OCI-LY3 (cell line): ENCODE results near the gene LHFPL6.

ENCODE experiments used
- H2AFZ ChIP-seq: fragments of 200-600, 300-600 bp; shearing (Covaris generic); 2 replicates; pipeline ENCODE4 v1.6.0; 2014; ENCODE audit warnings: antibody characterized with exemption, low read depth, low read length
- H3K27ac ChIP-seq: fragments of 200-600, 300-600 bp; sonication (generic); 2 replicates; pipeline ENCODE4 v1.5.1; 2014; ENCODE audit warnings: mild to moderate bottlenecking, low read length, moderate library complexity, mixed read lengths
- H3K27me3 ChIP-seq: fragments of 200-600, 300-600 bp; sonication (generic); 2 replicates; pipeline ENCODE4 v1.6.1; 2014; ENCODE audit warnings: low read depth, low read length, mixed read lengths
- H3K36me3 ChIP-seq: fragments of 200-600, 300-600 bp; sonication (generic); replicated peaks from 2 replicates; pipeline ENCODE3; 2014; ENCODE audit warnings: low read depth, low read length, mixed read lengths
- H3K4me1 ChIP-seq: fragments of 300-600, 200-600 bp; sonication (generic); 2 replicates; pipeline ENCODE4 v1.6.1; 2014; ENCODE audit warnings: low read length, mixed read lengths
- H3K4me2 ChIP-seq: fragments of 200-600, 300-600 bp; sonication (generic); 2 replicates; pipeline ENCODE4 v1.6.1; 2014; ENCODE audit warnings: low read length, mixed read lengths
- H3K4me3 ChIP-seq: fragments of 300-600, 200-600 bp; sonication (generic); 2 replicates; pipeline ENCODE4 v1.5.1; 2014; ENCODE audit warnings: antibody characterized with exemption, mild to moderate bottlenecking, low read length, moderate library complexity
- H3K79me2 ChIP-seq: fragments of 300-600, 200-600 bp; shearing (Covaris generic); 2 replicates; pipeline ENCODE4 v1.6.1; 2014; ENCODE audit warnings: mild to moderate bottlenecking, low read length, mixed read lengths
- H3K9ac ChIP-seq: fragments of 300-600, 200-600 bp; shearing (Covaris generic); 2 replicates; pipeline ENCODE4 v1.6.0; 2014; ENCODE audit warnings: mild to moderate bottlenecking, low read length, moderate library complexity
- H3K9me3 ChIP-seq: fragments of 200-600, 300-600 bp; shearing (Covaris generic); 2 replicates; pipeline ENCODE4 v1.6.1; 2014; ENCODE audit warnings: low read length, mixed read lengths; ENCODE audit not compliant: insufficient read depth
- H4K20me1 ChIP-seq: fragments of 200-600, 300-600 bp; sonication (generic); 2 replicates; pipeline ENCODE4 v1.6.1; 2016; ENCODE audit warnings: low read length, mixed read lengths; ENCODE audit not compliant: insufficient read depth
- EZH2phosphoT487 ChIP-seq: fragments of 200-600 bp; shearing (Covaris generic); IDR thresholded peaks from 2 replicates; pipeline ENCODE4 v1.6.1; 2018; ENCODE audit warnings: antibody characterized with exemption, mixed run types, low read depth
- TF ChIP-seq, protein P1 (sequence below): fragments of 200-600, 300-600 bp; sonication (generic); IDR thresholded peaks from 2 replicates; pipeline ENCODE4 v1.5.1; 2014; ENCODE audit warnings: antibody characterized with exemption, low read length, low read depth

LHFPL6 gene

DNA sequence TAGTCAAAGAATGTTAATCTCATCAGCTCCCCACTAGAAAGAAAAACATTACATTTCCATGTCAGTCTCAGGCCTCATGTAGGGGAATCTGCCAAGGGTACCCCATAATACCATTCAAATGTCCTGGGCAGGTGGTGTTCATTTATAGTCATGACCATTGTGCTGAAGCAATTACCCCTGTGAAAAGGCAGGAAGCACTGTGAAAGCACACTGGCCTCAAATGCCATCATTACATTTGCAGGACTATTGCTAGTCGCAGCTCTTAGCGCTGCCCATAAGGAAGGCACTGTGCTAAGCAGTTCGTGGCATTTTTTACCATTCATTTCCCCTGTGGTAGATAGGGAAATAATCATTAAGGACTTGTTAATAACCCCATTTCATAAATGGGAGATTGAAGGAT is 109.0 kb downstream of the LHFPL6 start:
- Histone ChIP-seq H3K27ac (no peak overlapping the region), H3K4me3 (no peak overlapping the region), H3K4me2 (no peak overlapping the region), H3K79me2 (no peaks in the 10 kb centered on the region), H3K27me3 (no peaks in the 10 kb centered on the region), H3K36me3 (no peaks in the 10 kb centered on the region), H3K9ac (no peak overlapping the region), H4K20me1 (0 out of 2 replicates have a peak, but pooled peaks cover 10% of the 10 kb centered on the region), H3K4me1 (no peaks in the 10 kb centered on the region), H3K9me3 (no peaks in the 10 kb centered on the region), H2AFZ (no peak overlapping the region)
- TF ChIP-seq, protein P1, sequence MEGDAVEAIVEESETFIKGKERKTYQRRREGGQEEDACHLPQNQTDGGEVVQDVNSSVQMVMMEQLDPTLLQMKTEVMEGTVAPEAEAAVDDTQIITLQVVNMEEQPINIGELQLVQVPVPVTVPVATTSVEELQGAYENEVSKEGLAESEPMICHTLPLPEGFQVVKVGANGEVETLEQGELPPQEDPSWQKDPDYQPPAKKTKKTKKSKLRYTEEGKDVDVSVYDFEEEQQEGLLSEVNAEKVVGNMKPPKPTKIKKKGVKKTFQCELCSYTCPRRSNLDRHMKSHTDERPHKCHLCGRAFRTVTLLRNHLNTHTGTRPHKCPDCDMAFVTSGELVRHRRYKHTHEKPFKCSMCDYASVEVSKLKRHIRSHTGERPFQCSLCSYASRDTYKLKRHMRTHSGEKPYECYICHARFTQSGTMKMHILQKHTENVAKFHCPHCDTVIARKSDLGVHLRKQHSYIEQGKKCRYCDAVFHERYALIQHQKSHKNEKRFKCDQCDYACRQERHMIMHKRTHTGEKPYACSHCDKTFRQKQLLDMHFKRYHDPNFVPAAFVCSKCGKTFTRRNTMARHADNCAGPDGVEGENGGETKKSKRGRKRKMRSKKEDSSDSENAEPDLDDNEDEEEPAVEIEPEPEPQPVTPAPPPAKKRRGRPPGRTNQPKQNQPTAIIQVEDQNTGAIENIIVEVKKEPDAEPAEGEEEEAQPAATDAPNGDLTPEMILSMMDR: no peak
- TF ChIP-seq EZH2phosphoT487: no peak

DNA sequence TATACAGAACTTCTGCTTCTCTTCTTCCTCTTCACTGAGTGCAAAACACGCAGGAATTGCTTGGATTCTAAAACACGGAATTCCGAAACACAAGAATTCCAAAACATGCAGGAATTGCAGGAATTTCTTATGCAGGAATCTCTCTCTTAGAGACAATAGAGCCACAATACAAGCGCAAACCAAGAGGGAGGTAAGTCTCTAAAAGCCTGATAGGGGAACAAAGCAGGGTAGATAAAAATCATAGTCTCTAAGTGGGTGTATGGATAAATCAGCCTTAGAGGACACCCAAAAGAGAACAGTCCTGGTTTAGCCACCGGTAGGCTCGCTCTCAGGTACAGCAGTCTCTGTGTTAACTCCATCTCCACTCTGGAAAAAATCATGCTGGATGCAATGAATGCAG is 112.9 kb downstream of the LHFPL6 start:
- Histone ChIP-seq H3K9ac (no peak overlapping the region), H4K20me1 (0 out of 2 replicates have a peak, but pooled peaks cover 6% of the 10 kb centered on the region), H3K27ac (no peak overlapping the region), H2AFZ (no peak overlapping the region), H3K4me2 (no peak overlapping the region), H3K79me2 (no peaks in the 10 kb centered on the region), H3K27me3 (no peaks in the 10 kb centered on the region), H3K4me3 (no peak overlapping the region), H3K9me3 (no peaks in the 10 kb centered on the region), H3K4me1 (no peaks in the 10 kb centered on the region), H3K36me3 (no peaks in the 10 kb centered on the region)
- TF ChIP-seq, protein P1: no peak
- no peak for TF ChIP-seq EZH2phosphoT487

- no peaks in the 10 kb centered on the region for H3K9me3 ChIP-seq
- H3K4me3 ChIP-seq: no peak overlapping the region
- no peak overlapping the region for H3K4me2 ChIP-seq
- no peak for TF ChIP-seq EZH2phosphoT487
- TF ChIP-seq, protein P1: no peak
- H3K27me3 ChIP-seq: no peaks in the 10 kb centered on the region
- no peak overlapping the region for H3K9ac ChIP-seq
- H3K27ac ChIP-seq: no peak overlapping the region
- no peaks in the 10 kb centered on the region for H3K4me1 ChIP-seq
- 0 out of 2 replicates have a peak, but pooled peaks cover 6% of the 10 kb centered on the region for H4K20me1 ChIP-seq
- no peaks in the 10 kb centered on the region; the same call in 1 of the 2 replicates for H3K79me2 ChIP-seq
- no peaks in the 10 kb centered on the region for H3K36me3 ChIP-seq
- no peak overlapping the region for H2AFZ ChIP-seq
Measured at GRCh38 chr13:39486758-39487157, 116.2 kb downstream of the LHFPL6 start.

DNA sequence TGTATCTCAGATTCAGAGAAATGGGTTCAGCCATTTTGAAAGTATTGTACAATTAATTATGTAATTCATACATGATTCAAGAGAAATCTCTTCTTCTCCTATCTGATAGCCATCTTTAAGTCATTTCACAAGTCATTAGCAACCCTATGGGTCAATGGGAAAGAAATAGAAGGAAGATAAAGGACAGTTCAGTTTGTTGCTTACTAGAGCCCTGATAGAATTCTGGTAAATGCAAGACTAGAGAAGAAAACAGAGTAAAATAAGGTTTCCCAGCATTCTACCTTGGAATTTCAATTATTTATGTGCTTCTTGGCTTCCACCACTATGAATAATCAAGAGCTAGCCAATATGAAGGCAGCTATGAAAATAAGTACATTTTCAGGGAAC is 117.7 kb downstream of the LHFPL6 start:
- TF ChIP-seq EZH2phosphoT487: no peak
- TF ChIP-seq, protein P1: no peak
- Histone ChIP-seq H3K9ac (no peak overlapping the region), H3K4me3 (no peak overlapping the region), H3K4me1 (no peaks in the 10 kb centered on the region), H3K79me2 (no peaks in the 10 kb centered on the region; the same call in 1 of the 2 replicates), H4K20me1 (no peaks in the 10 kb centered on the region), H2AFZ (no peak overlapping the region), H3K27me3 (no peaks in the 10 kb centered on the region), H3K27ac (no peak overlapping the region), H3K4me2 (no peak overlapping the region), H3K36me3 (no peaks in the 10 kb centered on the region), H3K9me3 (no peaks in the 10 kb centered on the region)
